ENCODE data around the gene MAB21L1.

Gene MAB21L1

GRCh38 chr13:35502456-35502855 is 26.0 kb upstream of the MAB21L1 start:
- H3K27me3 ChIP-seq (replicated peaks; ENCODE audit: insufficient read depth, low read length) = no peaks in the 10 kb centered on the region
- no peak overlapping the region for H2AFZ ChIP-seq (ENCODE audit: low read length)
- H3K9ac ChIP-seq (ENCODE audit: low read length) = no peak overlapping the region
- H3K4me3 ChIP-seq (ENCODE audit: low read length) = no peak overlapping the region
- H3K27ac ChIP-seq (ENCODE audit: low read length) = no peak overlapping the region
- H3K4me2 ChIP-seq (ENCODE audit: low read depth, low read length) = no peak overlapping the region
- H4K20me1 ChIP-seq (ENCODE audit: insufficient read depth, low read length) = no peaks in the 10 kb centered on the region
- no peaks in the 10 kb centered on the region for H3K9me2 ChIP-seq (replicated peaks; ENCODE audit: insufficient read depth, low read length)
- no peaks in the 10 kb centered on the region for H3K4me1 ChIP-seq (ENCODE audit: low read length)
- no peak for DNase-seq
- H3K9me3 ChIP-seq (replicated peaks; ENCODE audit: insufficient read depth, low read length) = no peaks in the 10 kb centered on the region
- H3K79me2 ChIP-seq (ENCODE audit: low read length) = no peaks in the 10 kb centered on the region
- TF ChIP-seq CTCF (IDR thresholded peaks at IDR 0.05; ENCODE audit: low read length) (no peak), EZH2 (optimal IDR thresholded peaks at IDR 0.05; ENCODE audit: low read depth, low read length) (no peak), EZH2phosphoT487 (IDR thresholded peaks at IDR 0.05; ENCODE audit: low read length) (no peak)
- no peaks in the 10 kb centered on the region for H3F3A ChIP-seq (ENCODE audit: insufficient read depth, low read length)
- no peaks in the 10 kb centered on the region for H3K36me3 ChIP-seq (replicated peaks; ENCODE audit: insufficient read depth, low read length)

GRCh38 chr13:35501661-35502235 is 25.3 kb upstream of the MAB21L1 start:
- H3K4me3 ChIP-seq (ENCODE audit: low read length) = no peak overlapping the region
- no peak overlapping the region for H2AFZ ChIP-seq (ENCODE audit: low read length)
- no peaks in the 10 kb centered on the region for H3K27me3 ChIP-seq (replicated peaks; ENCODE audit: insufficient read depth, low read length)
- no peaks in the 10 kb centered on the region for H3F3A ChIP-seq (ENCODE audit: insufficient read depth, low read length)
- H3K27ac ChIP-seq (ENCODE audit: low read length) = no peak overlapping the region
- H3K9ac ChIP-seq (ENCODE audit: low read length) = no peak overlapping the region
- H3K9me2 ChIP-seq (replicated peaks; ENCODE audit: insufficient read depth, low read length) = no peaks in the 10 kb centered on the region
- H3K9me3 ChIP-seq (replicated peaks; ENCODE audit: insufficient read depth, low read length) = no peaks in the 10 kb centered on the region
- no peak overlapping the region for H3K4me2 ChIP-seq (ENCODE audit: low read depth, low read length)
- H3K36me3 ChIP-seq (replicated peaks; ENCODE audit: insufficient read depth, low read length) = no peaks in the 10 kb centered on the region
- TF ChIP-seq CTCF (IDR thresholded peaks at IDR 0.05; ENCODE audit: low read length) = no peak
- TF ChIP-seq EZH2phosphoT487 (IDR thresholded peaks at IDR 0.05; ENCODE audit: low read length) = no peak
- TF ChIP-seq EZH2 (optimal IDR thresholded peaks at IDR 0.05; ENCODE audit: low read depth, low read length) = no peak
- no peak for DNase-seq
- H3K4me1 ChIP-seq (ENCODE audit: low read length) = no peaks in the 10 kb centered on the region
- no peaks in the 10 kb centered on the region for H3K79me2 ChIP-seq (ENCODE audit: low read length)
- H4K20me1 ChIP-seq (ENCODE audit: insufficient read depth, low read length) = no peaks in the 10 kb centered on the region

GRCh38 chr13:35500144-35500543 is 23.7 kb upstream of the MAB21L1 start:
- no peak for TF ChIP-seq CTCF (IDR thresholded peaks at IDR 0.05; ENCODE audit: low read length)
- TF ChIP-seq EZH2phosphoT487 (IDR thresholded peaks at IDR 0.05; ENCODE audit: low read length) = no peak
- TF ChIP-seq EZH2 (optimal IDR thresholded peaks at IDR 0.05; ENCODE audit: low read depth, low read length) = no peak

More at GRCh38 chr13:35500144-35500543, 23.7 kb upstream of the MAB21L1 start:
- Histone ChIP-seq H3K36me3 (replicated peaks; ENCODE audit: insufficient read depth, low read length) (no peaks in the 10 kb centered on the region), H3F3A (ENCODE audit: insufficient read depth, low read length) (no peaks in the 10 kb centered on the region), H3K9ac (ENCODE audit: low read length) (no peak overlapping the region), H2AFZ (ENCODE audit: low read length) (no peak overlapping the region), H3K27ac (ENCODE audit: low read length) (no peak overlapping the region), H4K20me1 (ENCODE audit: insufficient read depth, low read length) (no peaks in the 10 kb centered on the region), H3K9me3 (replicated peaks; ENCODE audit: insufficient read depth, low read length) (no peaks in the 10 kb centered on the region), H3K4me1 (ENCODE audit: low read length) (no peaks in the 10 kb centered on the region), H3K27me3 (replicated peaks; ENCODE audit: insufficient read depth, low read length) (no peaks in the 10 kb centered on the region), H3K4me3 (ENCODE audit: low read length) (no peak overlapping the region), H3K4me2 (ENCODE audit: low read depth, low read length) (no peak overlapping the region), H3K9me2 (replicated peaks; ENCODE audit: insufficient read depth, low read length) (no peaks in the 10 kb centered on the region), H3K79me2 (ENCODE audit: low read length) (no peaks in the 10 kb centered on the region)
- no peak for DNase-seq

Data from MM.1S (cell line).